Fibroblast of villous mesenchyme (primary cell): ENCODE results near the gene RALGPS1. TPM values are rescaled to one million over a fixed set of nuclear protein-coding genes. Genes with fewer than 3 reads are reported as not detected.

Source experiments
- DNase-seq: peaks from one replicate; pipeline ENCODE4 v3.0.0-alpha.2; 2010; ENCODE audit warnings: low read depth
- H3K4me3 ChIP-seq: 2 replicates; pipeline ENCODE4 v1.5.1; 2011; ENCODE audit warnings: low read depth, mild to moderate bottlenecking, low read length
- CTCF ChIP-seq: IDR thresholded peaks from 2 replicates; pipeline ENCODE4 v1.5.1; 2012; ENCODE audit warnings: low read depth, mild to moderate bottlenecking, low read length; ENCODE audit not compliant: insufficient read depth
- total RNA-seq: library from RNA; depleted of rRNA; stranded (reverse); fragments of >200 nt; gene quantifications from 2 replicates; pipeline ENCODE4 v1.2.3, GENCODE V29; 2012

RALGPS1 gene
- total RNA-seq, 1 donor = 2.6 TPM

- TF ChIP-seq CTCF = no peak
Observed at GRCh38 chr9:127045148-127045547, 130.6 kb downstream of the RALGPS1 start.

GRCh38 chr9:127047971-127048370, 133.4 kb downstream of the RALGPS1 start:
- no peak for DNase-seq
- TF ChIP-seq CTCF = no peak
- no peak overlapping the region for H3K4me3 ChIP-seq

More at GRCh38 chr9:127045148-127045547, 130.6 kb downstream of the RALGPS1 start:
- no peak for DNase-seq
- H3K4me3 ChIP-seq = no peak overlapping the region

GRCh38 chr9:127049044-127049443, 134.5 kb downstream of the RALGPS1 start:
- TF ChIP-seq CTCF = peak; percentile 42
- peak; percentile 88 for DNase-seq
- H3K4me3 ChIP-seq = no peak overlapping the region

GRCh38 chr9:127049581-127049980, 135.0 kb downstream of the RALGPS1 start:
- no peak for DNase-seq
- H3K4me3 ChIP-seq = no peak overlapping the region

GRCh38 chr9:127050152-127050551, 135.6 kb downstream of the RALGPS1 start:
- H3K4me3 ChIP-seq = no peak overlapping the region
- no peak for DNase-seq
- TF ChIP-seq CTCF = no peak

More at GRCh38 chr9:127049581-127049980, 135.0 kb downstream of the RALGPS1 start:
- TF ChIP-seq CTCF = no peak

GRCh38 chr9:127050591-127051001, 136.0 kb downstream of the RALGPS1 start:
- no peak for TF ChIP-seq CTCF

GRCh38 chr9:127051881-127052595, 137.5 kb downstream of the RALGPS1 start:
- TF ChIP-seq CTCF = no peak
- no peak for DNase-seq
- H3K4me3 ChIP-seq = no peak overlapping the region

More at GRCh38 chr9:127050591-127051001, 136.0 kb downstream of the RALGPS1 start:
- no peak overlapping the region for H3K4me3 ChIP-seq
- no peak for DNase-seq
